Neuronal stem cell (in vitro differentiated cells): ENCODE measurements around the gene TMEM163.

ENCODE experiments used
- DNase-seq: peaks from one replicate; pipeline ENCODE4 v3.0.0-alpha.2; 2013; ENCODE audit warnings: low spot score
- H2AFZ ChIP-seq: one replicate; pipeline ENCODE4 v1.6.1; 2013; ENCODE audit warnings: mild to moderate bottlenecking, low read length, inconsistent platforms
- H2AK5ac ChIP-seq: 2 replicates; pipeline ENCODE4 v1.6.1; 2013; ENCODE audit warnings: low read depth, mild to moderate bottlenecking, inconsistent platforms, low read length, moderate library complexity, mixed read lengths
- H2BK120ac ChIP-seq: 2 replicates; pipeline ENCODE4 v1.6.1; 2013; ENCODE audit warnings: low read depth, mild to moderate bottlenecking, inconsistent platforms, low read length, moderate library complexity, mixed read lengths
- H2BK12ac ChIP-seq: one replicate; pipeline ENCODE4 v1.6.1; 2013; ENCODE audit warnings: low read length, inconsistent platforms
- H2BK15ac ChIP-seq: 2 replicates; pipeline ENCODE4 v1.6.1; 2013; ENCODE audit warnings: mild to moderate bottlenecking, low read length, inconsistent platforms, mixed read lengths
- H2BK5ac ChIP-seq: one replicate; pipeline ENCODE4 v1.6.1; 2013; ENCODE audit warnings: inconsistent platforms, mild to moderate bottlenecking, low read length, moderate library complexity
- H3K14ac ChIP-seq: one replicate; pipeline ENCODE4 v1.6.1; 2013; ENCODE audit warnings: low read length, inconsistent platforms
- H3K18ac ChIP-seq: 2 replicates; pipeline ENCODE4 v1.6.1; 2013; ENCODE audit warnings: low read length, inconsistent platforms
- H3K23ac ChIP-seq: 2 replicates; pipeline ENCODE4 v1.6.1; 2013; ENCODE audit warnings: low read depth, mild to moderate bottlenecking, mixed read lengths, low read length, inconsistent platforms; ENCODE audit not compliant: poor library complexity
- H3K27ac ChIP-seq: replicated peaks from 3 replicates; pipeline ENCODE4 v1.5.1; 2013; ENCODE audit warnings: low read length, inconsistent platforms
- H3K27me3 ChIP-seq, 3 experiments: 2 replicates each; pipeline ENCODE4 v1.6.1; 2013; ENCODE audit warnings: low read length in 3 of 3, mild to moderate bottlenecking in 2 of 3, inconsistent platforms in 1 of 3, low read depth in 1 of 3, mixed read lengths in 1 of 3, moderate library complexity in 1 of 3; ENCODE audit not compliant: control insufficient read depth in 3 of 3, insufficient read depth in 3 of 3
- H3K36me3 ChIP-seq, 2 donors: replicated peaks in 1 of 2; 2 replicates each; pipeline ENCODE4 v1.6.1; 2013; ENCODE audit warnings: low read length in 2 of 2; ENCODE audit not compliant: control insufficient read depth in 2 of 2, insufficient read depth in 2 of 2
- H3K4ac ChIP-seq: 2 replicates; pipeline ENCODE4 v1.6.1; 2013; ENCODE audit warnings: inconsistent platforms, mild to moderate bottlenecking, low read length, moderate library complexity
- H3K4me1 ChIP-seq, 2 donors: 1 replicate in 1 of 2; 2 replicates in 1 of 2; pipeline ENCODE4 v1.6.1; 2013; ENCODE audit warnings: low read length in 2 of 2, low read depth in 1 of 2; ENCODE audit not compliant: control insufficient read depth in 2 of 2, insufficient read depth in 1 of 2
- H3K4me2 ChIP-seq: one replicate; pipeline ENCODE4 v1.6.1; 2013; ENCODE audit warnings: mild to moderate bottlenecking, low read length, inconsistent platforms; ENCODE audit not compliant: insufficient read depth, poor library complexity, severe bottlenecking
- H3K4me3 ChIP-seq, 2 donors: 2 replicates each; pipeline ENCODE4 v1.5.1; 2013; ENCODE audit warnings: low read length in 2 of 2, mild to moderate bottlenecking in 2 of 2, inconsistent platforms in 1 of 2, moderate library complexity in 1 of 2
- H3K79me1 ChIP-seq: one replicate; pipeline ENCODE4 v1.6.1; 2013; ENCODE audit warnings: low read depth, mild to moderate bottlenecking, inconsistent platforms, low read length, moderate library complexity
- H3K9ac ChIP-seq: one replicate; pipeline ENCODE4 v1.6.1; 2013; ENCODE audit warnings: mild to moderate bottlenecking, low read depth, low read length, inconsistent platforms; ENCODE audit not compliant: poor library complexity
- H3K9me3 ChIP-seq, 2 donors: replicated peaks in 1 of 2; 2 replicates each; pipeline versions ENCODE3 to v1.6.1; 2013; ENCODE audit warnings: low read length in 2 of 2, mild to moderate bottlenecking in 2 of 2, inconsistent platforms in 1 of 2, low read depth in 1 of 2, mixed read lengths in 1 of 2, moderate library complexity in 1 of 2; ENCODE audit not compliant: control insufficient read depth in 2 of 2, insufficient read depth in 1 of 2
- H4K8ac ChIP-seq: one replicate; pipeline ENCODE4 v1.6.1; 2013; ENCODE audit warnings: low read depth, mild to moderate bottlenecking, inconsistent platforms, low read length, moderate library complexity
- H4K91ac ChIP-seq: one replicate; pipeline ENCODE4 v1.6.1; 2013; ENCODE audit warnings: low read length, low read depth, mild to moderate bottlenecking, inconsistent platforms; ENCODE audit not compliant: poor library complexity
- WGBS, 2 donors: extraction: QIAGEN DNeasy Blood & Tissue Kit; methylation state at CpG; one replicate each; pipeline ENCODE4 v1.1.7; 2013; ENCODE audit warnings: missing lambda C conversion rate in 2 of 2, mixed read lengths in 1 of 2; ENCODE audit not compliant: insufficient read length in 2 of 2, insufficient replicate concordance in 1 of 2; ENCODE audit errors: extremely low coverage in 2 of 2; 5-methylcytosine and 5-hydroxymethylcytosine counted together

TMEM163 gene

DNA sequence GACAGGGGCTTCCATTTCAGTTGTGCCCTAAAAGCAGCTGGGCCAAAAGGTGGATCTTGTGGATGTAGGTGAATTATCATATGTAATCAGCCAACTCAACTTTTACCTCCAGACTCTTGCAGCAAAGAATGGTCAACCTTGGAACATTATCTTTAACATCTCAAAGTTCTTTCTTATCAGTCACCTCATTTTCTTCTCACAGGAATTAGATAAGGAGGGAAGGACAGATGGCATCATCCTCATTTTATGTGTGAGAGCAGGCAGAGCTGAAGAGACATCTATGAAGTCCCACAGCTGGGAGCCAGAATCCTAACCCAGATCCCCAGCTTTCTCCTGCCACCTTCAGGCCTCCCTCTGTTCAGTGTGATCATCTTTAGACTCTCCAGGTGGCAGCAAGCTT lies 282.9 kb downstream of the TMEM163 start:
- H3K27me3 ChIP-seq: no peaks in the 10 kb centered on the region
- DNase-seq: no peak
- H3K4ac ChIP-seq: no peak overlapping the region
- H2AFZ ChIP-seq: no peak overlapping the region
- H3K36me3 ChIP-seq: peaks cover 6 to 43% of the 10 kb centered on the region in 2 donors
- no peaks in the 10 kb centered on the region for H3K9me3 ChIP-seq
- no peak overlapping the region for H2AK5ac ChIP-seq
- H3K9ac ChIP-seq: no peak overlapping the region
- no peak overlapping the region for H2BK5ac ChIP-seq
- H3K23ac ChIP-seq: no peak overlapping the region
- no peak overlapping the region for H4K8ac ChIP-seq
- H3K18ac ChIP-seq: no peak overlapping the region
- H3K4me3 ChIP-seq: no peak overlapping the region
- no peaks in the 10 kb centered on the region for H3K79me1 ChIP-seq
- H2BK120ac ChIP-seq: no peak overlapping the region
- H2BK12ac ChIP-seq: no peak overlapping the region
- no peak overlapping the region for H3K4me2 ChIP-seq
- H4K91ac ChIP-seq: no peak overlapping the region
- H2BK15ac ChIP-seq: no peak overlapping the region
- peaks cover 6 to 9% of the 10 kb centered on the region in 2 donors for H3K4me1 ChIP-seq
- no peak overlapping the region for H3K27ac ChIP-seq
- no peak overlapping the region for H3K14ac ChIP-seq

DNA sequence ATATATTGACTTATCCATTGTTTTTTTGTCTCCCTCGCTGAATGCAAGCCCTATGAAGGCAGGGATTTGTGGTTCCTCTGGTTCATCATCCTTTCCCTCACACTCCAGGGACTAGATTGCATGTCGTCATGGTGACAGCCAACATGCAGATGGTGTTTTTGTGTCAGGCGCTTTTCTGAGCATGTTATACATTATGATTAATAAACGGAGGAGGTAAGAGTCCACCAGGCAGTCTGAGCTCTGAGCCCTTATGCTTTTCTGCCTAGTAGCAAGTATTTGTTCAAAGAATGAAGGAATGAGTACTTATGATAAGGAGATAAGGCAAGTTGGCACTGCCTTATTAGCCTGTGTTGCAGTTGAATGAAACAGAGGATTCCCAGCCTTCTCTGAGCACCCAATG lies 283.3 kb downstream of the TMEM163 start:
- H3K9ac ChIP-seq: no peak overlapping the region
- no peak overlapping the region for H3K18ac ChIP-seq
- no peak overlapping the region for H3K4ac ChIP-seq
- H2BK15ac ChIP-seq: no peak overlapping the region
- H3K27ac ChIP-seq: no peak overlapping the region
- H4K8ac ChIP-seq: no peak overlapping the region
- no peak overlapping the region for H3K4me3 ChIP-seq
- H4K91ac ChIP-seq: no peak overlapping the region
- H3K27me3 ChIP-seq: no peaks in the 10 kb centered on the region
- H3K79me1 ChIP-seq: no peaks in the 10 kb centered on the region
- H2AFZ ChIP-seq: no peak overlapping the region
- H2BK12ac ChIP-seq: no peak overlapping the region
- WGBS, 2 donors: no CpG with 5 or more reads among the region's 4 CpGs
- no peak overlapping the region for H3K14ac ChIP-seq
- no peak overlapping the region for H2AK5ac ChIP-seq
- peaks cover 6 to 43% of the 10 kb centered on the region in 2 donors for H3K36me3 ChIP-seq
- no peak overlapping the region for H3K4me2 ChIP-seq
- no peak overlapping the region for H3K23ac ChIP-seq
- peaks cover 6 to 12% of the 10 kb centered on the region in 2 donors for H3K4me1 ChIP-seq
- H2BK120ac ChIP-seq: no peak overlapping the region
- no peak for DNase-seq
- no peak overlapping the region for H2BK5ac ChIP-seq
- no peaks in the 10 kb centered on the region for H3K9me3 ChIP-seq

DNA sequence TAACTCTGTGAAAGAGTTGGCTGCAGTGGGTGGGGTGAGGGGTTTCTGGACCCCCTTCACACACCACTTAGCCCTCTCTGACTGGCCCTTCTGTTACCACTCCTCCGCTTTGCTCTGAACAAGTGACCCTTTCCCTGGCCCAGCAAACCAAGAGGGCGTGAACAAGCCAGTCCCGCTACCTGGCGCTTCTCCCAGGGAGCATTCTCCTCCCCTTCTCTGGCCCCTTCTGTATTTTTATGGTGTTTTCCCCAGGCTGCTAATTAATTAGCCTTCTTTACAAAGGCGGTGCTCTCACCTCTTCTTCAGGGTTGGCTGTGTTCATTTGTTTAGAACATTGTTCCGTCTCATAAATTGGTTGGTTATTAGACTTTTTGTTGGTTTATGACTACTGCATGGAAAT lies 284.8 kb downstream of the TMEM163 start:
- Histone ChIP-seq H4K91ac (no peak overlapping the region), H3K9ac (no peak overlapping the region), H3K9me3 (no peaks in the 10 kb centered on the region), H3K4ac (no peak overlapping the region), H2BK12ac (no peak overlapping the region), H2BK120ac (no peak overlapping the region), H3K14ac (no peak overlapping the region), H2AK5ac (no peak overlapping the region), H4K8ac (no peak overlapping the region), H2BK15ac (no peak overlapping the region), H2BK5ac (no peak overlapping the region), H3K27ac (no peak overlapping the region), H3K36me3 (peaks cover 4 to 44% of the 10 kb centered on the region in 2 donors), H3K18ac (no peak overlapping the region), H3K23ac (no peak overlapping the region), H3K27me3 (no peaks in the 10 kb centered on the region), H3K4me3 (no peak overlapping the region), H3K4me2 (no peak overlapping the region), H3K79me1 (no peaks in the 10 kb centered on the region), H3K4me1 (peaks cover 6 to 12% of the 10 kb centered on the region in 2 donors), H2AFZ (no peak overlapping the region)
- DNase-seq: no peak
- no CpG with 5 or more reads among the region's 6 CpGs for WGBS, 2 donors

DNA sequence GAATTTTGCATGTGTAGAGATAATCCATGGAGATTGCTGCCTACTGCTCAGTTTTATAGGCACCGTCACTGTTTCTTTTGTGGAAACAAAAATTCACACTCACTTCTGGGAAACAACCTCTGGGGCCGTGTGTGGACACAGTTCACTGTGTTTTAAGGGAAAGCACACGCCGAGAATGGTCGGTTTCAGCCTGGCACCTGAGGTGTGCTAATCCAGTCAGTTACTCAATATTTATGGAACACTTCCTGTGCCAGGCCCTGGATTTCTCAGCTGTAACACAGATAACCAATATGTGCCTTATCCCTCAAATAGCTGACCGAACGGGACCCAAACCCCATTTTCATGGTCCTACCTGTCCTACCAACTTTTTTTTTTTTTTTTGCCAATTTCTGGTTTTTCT lies 285.3 kb downstream of the TMEM163 start:
- Histone ChIP-seq H2BK120ac (no peak overlapping the region), H2AFZ (no peak overlapping the region), H3K4ac (no peak overlapping the region), H3K23ac (no peak overlapping the region), H3K18ac (no peak overlapping the region), H2BK12ac (no peak overlapping the region), H2BK5ac (no peak overlapping the region), H4K91ac (no peak overlapping the region), H3K14ac (no peak overlapping the region), H4K8ac (no peak overlapping the region), H3K4me3 (no peak overlapping the region), H2AK5ac (no peak overlapping the region), H2BK15ac (no peak overlapping the region), H3K9me3 (no peaks in the 10 kb centered on the region), H3K27me3 (no peaks in the 10 kb centered on the region), H3K4me1 (peaks cover 6 to 12% of the 10 kb centered on the region in 2 donors), H3K36me3 (peaks cover 4 to 47% of the 10 kb centered on the region in 2 donors), H3K9ac (no peak overlapping the region), H3K27ac (no peak overlapping the region), H3K79me1 (no peaks in the 10 kb centered on the region), H3K4me2 (no peak overlapping the region)
- WGBS, 2 donors: no CpG with 5 or more reads among the region's 7 CpGs
- DNase-seq: no peak
